WERI-Rb-1 (cell line): ENCODE results near the gene MAPK12.

Experiments used
- DNase-seq: peaks from one replicate; pipeline ENCODE4 v3.0.0-alpha.2; 2020
- H3K27ac ChIP-seq: fragments of 250-450 bp; sonication (Bioruptor Pico); 2 replicates; pipeline ENCODE4 v1.5.1; 2020; ENCODE audit warnings: mild to moderate bottlenecking, moderate library complexity
- H3K27me3 ChIP-seq: fragments of 250-450 bp; sonication (Bioruptor Pico); 2 replicates; pipeline ENCODE4 v1.5.1; 2021; ENCODE audit warnings: mild to moderate bottlenecking, low read depth, moderate library complexity; ENCODE audit not compliant: insufficient read depth, severe bottlenecking
- H3K36me3 ChIP-seq: fragments of 250-450 bp; sonication (Bioruptor Pico); 2 replicates; pipeline ENCODE4 v1.5.1; 2020; ENCODE audit warnings: mild to moderate bottlenecking, moderate library complexity
- H3K4me3 ChIP-seq: 2 replicates; pipeline ENCODE4 v1.5.1; 2011; ENCODE audit warnings: low read depth, mild to moderate bottlenecking, control low read depth, low read length
- H3K9me3 ChIP-seq: fragments of 250-450 bp; sonication (Bioruptor Pico); 2 replicates; pipeline ENCODE4 v1.5.1; 2021; ENCODE audit warnings: mild to moderate bottlenecking, moderate library complexity; ENCODE audit not compliant: severe bottlenecking
- CTCF ChIP-seq: IDR thresholded peaks from 2 replicates; pipeline ENCODE4 v1.5.1; 2011; ENCODE audit warnings: low read depth, mild to moderate bottlenecking, control low read depth, inconsistent platforms, low read length

The MAPK12 gene

GRCh38 chr22:50216055-50216683, 45.3 kb downstream of the MAPK12 start:
- H3K4me3 ChIP-seq = no peak overlapping the region
- peaks cover 84% of the 10 kb centered on the region for H3K36me3 ChIP-seq
- no peak for DNase-seq
- no peak for TF ChIP-seq CTCF
- no peaks in the 10 kb centered on the region for H3K9me3 ChIP-seq
- no peak overlapping the region for H3K27ac ChIP-seq
- H3K27me3 ChIP-seq = no peaks in the 10 kb centered on the region

GRCh38 chr22:50215297-50216054, 46.0 kb downstream of the MAPK12 start:
- Histone ChIP-seq H3K4me3 (no peak overlapping the region), H3K9me3 (no peaks in the 10 kb centered on the region), H3K27ac (no peak overlapping the region), H3K36me3 (peaks cover 88% of the 10 kb centered on the region), H3K27me3 (no peaks in the 10 kb centered on the region)
- no peak for DNase-seq
- no peak for TF ChIP-seq CTCF

- DNase-seq = no peak
- Histone ChIP-seq H3K36me3 (peaks cover 67% of the 10 kb centered on the region), H3K27me3 (no peaks in the 10 kb centered on the region), H3K4me3 (no peak overlapping the region), H3K27ac (no peak overlapping the region), H3K9me3 (no peaks in the 10 kb centered on the region)
- TF ChIP-seq CTCF = no peak
Measured at GRCh38 chr22:50213263-50213662, 48.2 kb downstream of the MAPK12 start.

GRCh38 chr22:50211147-50211546, 50.3 kb downstream of the MAPK12 start:
- Histone ChIP-seq H3K36me3 (peaks cover 57% of the 10 kb centered on the region), H3K9me3 (no peaks in the 10 kb centered on the region), H3K27ac (no peak overlapping the region), H3K4me3 (no peak overlapping the region), H3K27me3 (no peaks in the 10 kb centered on the region)
- no peak for TF ChIP-seq CTCF
- no peak for DNase-seq

- peaks cover 55% of the 10 kb centered on the region for H3K36me3 ChIP-seq
- no peak for DNase-seq
Measured at GRCh38 chr22:50210378-50211139, 50.9 kb downstream of the MAPK12 start.

More at GRCh38 chr22:50210378-50211139, 50.9 kb downstream of the MAPK12 start:
- H3K9me3 ChIP-seq = no peaks in the 10 kb centered on the region
- H3K27me3 ChIP-seq = no peaks in the 10 kb centered on the region
- H3K27ac ChIP-seq = no peak overlapping the region
- no peak for TF ChIP-seq CTCF
- no peak overlapping the region for H3K4me3 ChIP-seq
